Spleen (tissue), 11 donors: Measurements from ENCODE around the gene PCMT1. TPM values are rescaled to one million over a fixed set of nuclear protein-coding genes. Genes with fewer than 3 reads are reported as not detected.

Experiments
- DNase-seq: peaks from one replicate; pipeline ENCODE4 v3.0.0-alpha.2; 2020
- H3K27ac ChIP-seq, 8 donors: fragments of 200-600 bp; sonication (generic) in 7 of 8; 1 replicate in 4 of 8; 2 replicates in 4 of 8; pipeline versions ENCODE4 v1.5.0 to v1.8.0; 2016 to 2021; ENCODE audit warnings: inconsistent platforms in 4 of 8, mild to moderate bottlenecking in 4 of 8, moderate library complexity in 1 of 8
- H3K27me3 ChIP-seq, 7 donors: fragments of 200-600 bp; sonication (generic) in 6 of 7; replicated peaks in 1 of 7; 1 replicate in 4 of 7; 2 replicates in 3 of 7; pipeline versions ENCODE4 v1.5.0 to v1.8.0; 2016 to 2021; ENCODE audit warnings: inconsistent platforms in 3 of 7, mild to moderate bottlenecking in 1 of 7
- H3K36me3 ChIP-seq, 6 donors: fragments of 200-600 bp; sonication (generic) in 5 of 6; 1 replicate in 4 of 6; 2 replicates in 2 of 6; pipeline versions ENCODE4 v1.5.0 to v1.8.0; 2016 to 2021; ENCODE audit warnings: inconsistent platforms in 2 of 6
- H3K4me1 ChIP-seq, 6 donors: fragments of 200-600 bp; sonication (generic) in 5 of 6; 1 replicate in 3 of 6; 2 replicates in 3 of 6; pipeline versions ENCODE4 v1.5.0 to v1.8.0; 2016 to 2021; ENCODE audit warnings: inconsistent platforms in 3 of 6
- H3K4me3 ChIP-seq, 8 donors: fragments of 200-600 bp; sonication (generic) in 7 of 8; 1 replicate in 4 of 8; 2 replicates in 4 of 8; pipeline versions ENCODE4 v1.5.0 to v1.8.0; 2016 to 2021; ENCODE audit warnings: inconsistent platforms in 4 of 8, mild to moderate bottlenecking in 4 of 8, moderate library complexity in 2 of 8
- H3K9me3 ChIP-seq, 8 donors: fragments of 200-600 bp; sonication (generic) in 7 of 8; 1 replicate in 4 of 8; 2 replicates in 4 of 8; pipeline versions ENCODE4 v1.5.0 to v1.8.0; 2016 to 2021; ENCODE audit warnings: inconsistent platforms in 4 of 8
- CTCF ChIP-seq, 11 experiments: fragments of 200-600 bp in 7 of 11; fragments of 450-650 bp in 4 of 11; sonication (generic) in 4 of 11; IDR thresholded peaks in 8 of 11; conservative IDR thresholded peaks in 3 of 11; 1 replicate in 7 of 11; 2 replicates in 4 of 11; pipeline versions ENCODE4 v1.4.0 to v1.8.0; 2016 to 2021; ENCODE audit warnings: antibody characterized with exemption in 11 of 11, inconsistent platforms in 4 of 11, mild to moderate bottlenecking in 1 of 11
- POLR2A ChIP-seq, 3 donors: fragments of 450-650 bp; IDR thresholded peaks; one replicate each; pipeline ENCODE4 v1.5.1; 2017; ENCODE audit warnings: antibody characterized with exemption in 3 of 3, mild to moderate bottlenecking in 1 of 3
- POLR2AphosphoS5 ChIP-seq, 3 donors: sonication (generic); formaldehyde crosslinking; IDR thresholded peaks; one replicate each; pipeline ENCODE4 v1.5.1; 2017; ENCODE audit warnings: antibody characterized with exemption in 3 of 3
- WGBS, 5 donors: extraction: QIAGEN DNeasy Blood & Tissue Kit in 3 of 5; methylation state at CpG; one replicate each; pipeline versions ENCODE4 v1.1.5 to v1.1.7; 2013 to 2018; 5-methylcytosine and 5-hydroxymethylcytosine counted together
- intact Hi-C: fragments of 100-400 bp; cut with DNase I; formaldehyde crosslinking; loops from one replicate; pipeline ENCODE4 v1.15.0; 2023; ENCODE audit warnings: low total_unique reads
- polyA plus RNA-seq, 3 donors: library from polyadenylated mRNA; stranded (reverse); fragments of 200-250 nt; gene quantifications; one replicate each; pipeline ENCODE4 v1.2.1, GENCODE V29; 2013
- total RNA-seq, 7 donors: library from RNA; depleted of rRNA in 3 of 7; stranded (reverse); fragments of >200 nt in 3 of 7; fragmentation: NEBNext Ultra II Directional in 4 of 7; extraction: Animal tissue kit (Norgen Biotek cat#: 25700) in 4 of 7; gene quantifications; one replicate each; pipeline versions ENCODE4 v1.1.0 to v1.2.1, GENCODE V29; 2016 to 2021
- donor health status: healthy with polysubstance abuse.
- donor health status: DM: no; HTN: no; CAD: no; lungs with moderate emphysema.
- donor health status: DM: no; HTN: no; CAD: no.
- donor health status: Bipolar disorder and iron deficiency.
- donor health status: healthy.
- donor health status: DM: no; HTN: no; CAD: no.
- donor health status: DM: yes; HTN: yes; CAD: no.

The PCMT1 gene
- total and polyA plus RNA-seq, 10 donors: 22.0 to 66.7 (median 49.2) TPM

- TF ChIP-seq POLR2A (IDR thresholded peaks at IDR 0.05) (no peak), CTCF (IDR thresholded peaks at IDR 0.05 in 8 of 11, conservative IDR thresholded peaks at IDR 0.05 in 3 of 11) (no peak), POLR2AphosphoS5 (IDR thresholded peaks at IDR 0.05) (no peak)
- no peak for DNase-seq
- Histone ChIP-seq H3K27me3 (no peaks in the 10 kb centered on the region), H3K27ac (no peak overlapping the region), H3K4me3 (no peak overlapping the region), H3K4me1 (no peaks in the 10 kb centered on the region), H3K36me3 (peaks cover 0 to 80% (median 21%) of the 10 kb centered on the region in 6 donors), H3K9me3 (no peaks in the 10 kb centered on the region)
- intact Hi-C loops: no loop called here
These were observed 32.2 kb downstream of the PCMT1 start for GRCh38 chr6:149781715-149782114.

- Histone ChIP-seq H3K9me3 (no peaks in the 10 kb centered on the region), H3K27ac (no peak overlapping the region), H3K4me3 (no peak overlapping the region), H3K4me1 (no peaks in the 10 kb centered on the region), H3K36me3 (peaks cover 0 to 80% (median 16%) of the 10 kb centered on the region in 6 donors), H3K27me3 (no peaks in the 10 kb centered on the region)
- intact Hi-C loops: no loop called here
- WGBS, 5 donors: 82 to 100% (median 90%) methylated on average over 2 of the region's 2 CpGs
- no peak for TF ChIP-seq POLR2A (IDR thresholded peaks at IDR 0.05)
- no peak for TF ChIP-seq CTCF (IDR thresholded peaks at IDR 0.05 in 8 of 11, conservative IDR thresholded peaks at IDR 0.05 in 3 of 11)
- no peak for TF ChIP-seq POLR2AphosphoS5 (IDR thresholded peaks at IDR 0.05)
- DNase-seq: no peak
These were observed 32.8 kb downstream of the PCMT1 start for GRCh38 chr6:149782337-149782736.

- Histone ChIP-seq H3K27me3 (no peaks in the 10 kb centered on the region), H3K27ac (no peak overlapping the region), H3K9me3 (no peaks in the 10 kb centered on the region), H3K4me3 (no peak overlapping the region), H3K36me3 (peaks cover 0 to 75% (median 11%) of the 10 kb centered on the region in 6 donors), H3K4me1 (no peaks in the 10 kb centered on the region)
- intact Hi-C loops: no loop called here
- TF ChIP-seq POLR2A (IDR thresholded peaks at IDR 0.05) (no peak), CTCF (IDR thresholded peaks at IDR 0.05 in 8 of 11, conservative IDR thresholded peaks at IDR 0.05 in 3 of 11) (no peak), POLR2AphosphoS5 (IDR thresholded peaks at IDR 0.05) (no peak)
- WGBS, 5 donors: 91 to 99% (median 96%) methylated on average over 3 of the region's 3 CpGs
- no peak for DNase-seq
These were observed 34.0 kb downstream of the PCMT1 start for GRCh38 chr6:149783551-149783950.

- H3K9me3 ChIP-seq: no peaks in the 10 kb centered on the region
- no peaks in the 10 kb centered on the region for H3K4me1 ChIP-seq
- 53 to 69% (median 62%) methylated on average over 4 of the region's 4 CpGs for WGBS, 5 donors
- H3K36me3 ChIP-seq: peaks cover 0 to 87% (median 26%) of the 10 kb centered on the region in 6 donors
- no peaks in the 10 kb centered on the region for H3K27me3 ChIP-seq
- intact Hi-C loops: no loop called here
- H3K27ac ChIP-seq: no peak overlapping the region
- no peak for DNase-seq
- no peak for TF ChIP-seq POLR2AphosphoS5 (IDR thresholded peaks at IDR 0.05)
- no peak for TF ChIP-seq POLR2A (IDR thresholded peaks at IDR 0.05)
- no peak for TF ChIP-seq CTCF (IDR thresholded peaks at IDR 0.05 in 8 of 11, conservative IDR thresholded peaks at IDR 0.05 in 3 of 11)
- H3K4me3 ChIP-seq: no peak overlapping the region
These were observed 56.6 kb downstream of the PCMT1 start for GRCh38 chr6:149806127-149806526.
